SK-N-SH treated with all-trans-retinoic acid at 6 μM for 48 hours (cell line): ENCODE data around the gene ZNF850.

Source experiments
- ATAC-seq: fragments of 200-7000 bp; cut with Tn5 transposase; 3 replicates; pipeline ENCODE4 v1.9.1; 2020; ENCODE audit warnings: mild to moderate bottlenecking, moderate library complexity
- ARNTL ChIP-seq: fragments of 450-650 bp; formaldehyde crosslinking; IDR thresholded peaks from 2 replicates; pipeline ENCODE4 v1.5.0; 2020; ENCODE audit warnings: low read depth, mild to moderate bottlenecking, moderate library complexity, borderline replicate concordance
- BACH2 ChIP-seq: fragments of 250-450 bp; sonication (Bioruptor Pico); IDR thresholded peaks from 2 replicates; pipeline ENCODE4 v1.9.0; 2021; ENCODE audit warnings: mild to moderate bottlenecking, borderline replicate concordance
- CSDC2 ChIP-seq: fragments of 250-450 bp; sonication (Bioruptor Pico); IDR thresholded peaks from 2 replicates; pipeline ENCODE4 v1.5.0; 2020; ENCODE audit warnings: mild to moderate bottlenecking, moderate library complexity
- ESRRG ChIP-seq: fragments of 250-450 bp; sonication (Bioruptor Pico); IDR thresholded peaks from 2 replicates; pipeline ENCODE4 v1.6.1; 2021; ENCODE audit warnings: mild to moderate bottlenecking
- GLIS3 ChIP-seq: fragments of 250-450 bp; sonication (Bioruptor Pico); IDR thresholded peaks from 2 replicates; pipeline ENCODE4 v1.5.0; 2020; ENCODE audit warnings: mild to moderate bottlenecking, moderate library complexity
- OSR1 ChIP-seq: fragments of 250-450 bp; sonication (Bioruptor Pico); IDR thresholded peaks from 2 replicates; pipeline ENCODE4 v1.8.0; 2022; ENCODE audit warnings: moderate library complexity, mild to moderate bottlenecking, inconsistent platforms
- PPARA ChIP-seq: fragments of 250-450 bp; sonication (Bioruptor Pico); IDR thresholded peaks from 2 replicates; pipeline ENCODE4 v1.5.0; 2020; ENCODE audit warnings: mild to moderate bottlenecking, borderline replicate concordance
- SNAI2 ChIP-seq: fragments of 250-450 bp; sonication (Bioruptor Pico); IDR thresholded peaks from 2 replicates; pipeline ENCODE4 v1.5.0; 2020; ENCODE audit warnings: mild to moderate bottlenecking, moderate library complexity
- TCF4 ChIP-seq: fragments of 250-450 bp; sonication (Bioruptor Pico); IDR thresholded peaks from 2 replicates; pipeline ENCODE4 v1.8.0; 2021; ENCODE audit warnings: mild to moderate bottlenecking, moderate library complexity, borderline replicate concordance
- TOX ChIP-seq: fragments of 250-450 bp; sonication (Bioruptor Pico); IDR thresholded peaks from 2 replicates; pipeline ENCODE4 v1.8.0; 2021; ENCODE audit warnings: mild to moderate bottlenecking, moderate library complexity, borderline replicate concordance
- ZC3H10 ChIP-seq: fragments of 250-450 bp; sonication (Bioruptor Pico); IDR thresholded peaks from 2 replicates; pipeline ENCODE4 v1.5.1; 2021; ENCODE audit warnings: mild to moderate bottlenecking, moderate library complexity
- ZFP3 ChIP-seq: fragments of 250-450 bp; sonication (Bioruptor Pico); IDR thresholded peaks from 2 replicates; pipeline ENCODE4 v1.5.0; 2020; ENCODE audit warnings: mild to moderate bottlenecking, moderate library complexity
- ZFP30 ChIP-seq: fragments of 450-650 bp; formaldehyde crosslinking; IDR thresholded peaks from 2 replicates; pipeline ENCODE4 v1.5.0; 2022; ENCODE audit warnings: mild to moderate bottlenecking, moderate library complexity
- ZNF565 ChIP-seq: fragments of 450-650 bp; formaldehyde crosslinking; conservative IDR thresholded peaks from 2 replicates; pipeline ENCODE4 v1.5.0; 2020; ENCODE audit warnings: low read depth, mild to moderate bottlenecking, moderate library complexity
- ZNF8 ChIP-seq: fragments of 450-650 bp; formaldehyde crosslinking; IDR thresholded peaks from 2 replicates; pipeline ENCODE4 v1.5.0; 2020; ENCODE audit warnings: mild to moderate bottlenecking, moderate library complexity
- TF ChIP-seq, protein P1 (sequence below): fragments of 250-450 bp; sonication (Bioruptor Pico); IDR thresholded peaks from 2 replicates; pipeline ENCODE4 v1.5.0; 2020; ENCODE audit warnings: mild to moderate bottlenecking, moderate library complexity
- TF ChIP-seq, protein P2 (sequence below): fragments of 250-450 bp; sonication (Bioruptor Pico); IDR thresholded peaks from 2 replicates; pipeline ENCODE4 v1.8.0; 2021; ENCODE audit warnings: low read depth, mild to moderate bottlenecking, moderate library complexity, borderline replicate concordance
- TF ChIP-seq, protein P3 (sequence below): fragments of 250-450 bp; sonication (Bioruptor Pico); IDR thresholded peaks from 2 replicates; pipeline ENCODE4 v1.5.1; 2021; ENCODE audit warnings: mild to moderate bottlenecking, moderate library complexity
- TF ChIP-seq, protein P4 (sequence below): fragments of 250-450 bp; sonication (Bioruptor Pico); IDR thresholded peaks from 2 replicates; pipeline ENCODE4 v1.8.0; 2020; ENCODE audit warnings: mild to moderate bottlenecking, moderate library complexity, borderline replicate concordance

The ZNF850 gene

DNA sequence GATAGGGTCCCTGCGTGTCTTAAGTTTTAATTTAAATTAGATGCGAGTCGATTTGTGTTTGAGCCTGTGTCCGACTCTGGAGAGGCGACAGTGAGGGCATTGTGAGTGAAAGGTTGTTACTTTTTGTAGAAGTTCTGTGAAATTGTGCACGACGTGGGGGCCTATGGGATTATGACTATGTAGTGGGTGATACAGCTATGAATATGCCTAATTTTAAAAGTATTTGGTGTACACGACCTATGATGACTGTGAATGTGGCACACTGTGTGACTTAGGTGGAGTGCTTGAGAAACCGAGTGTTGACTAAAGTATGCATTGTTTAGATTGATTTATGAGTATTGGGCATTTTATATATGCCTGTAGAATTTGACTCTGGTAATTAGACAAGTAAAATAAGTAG is 84.5 kb downstream of the ZNF850 start (continued):
- TF ChIP-seq ARNTL (CRISPR knock-in tag) (no peak), TOX (CRISPR knock-in tag) (no peak), TCF4 (CRISPR knock-in tag) (no peak), GLIS3 (CRISPR knock-in tag) (no peak), BACH2 (CRISPR knock-in tag) (no peak)

DNA sequence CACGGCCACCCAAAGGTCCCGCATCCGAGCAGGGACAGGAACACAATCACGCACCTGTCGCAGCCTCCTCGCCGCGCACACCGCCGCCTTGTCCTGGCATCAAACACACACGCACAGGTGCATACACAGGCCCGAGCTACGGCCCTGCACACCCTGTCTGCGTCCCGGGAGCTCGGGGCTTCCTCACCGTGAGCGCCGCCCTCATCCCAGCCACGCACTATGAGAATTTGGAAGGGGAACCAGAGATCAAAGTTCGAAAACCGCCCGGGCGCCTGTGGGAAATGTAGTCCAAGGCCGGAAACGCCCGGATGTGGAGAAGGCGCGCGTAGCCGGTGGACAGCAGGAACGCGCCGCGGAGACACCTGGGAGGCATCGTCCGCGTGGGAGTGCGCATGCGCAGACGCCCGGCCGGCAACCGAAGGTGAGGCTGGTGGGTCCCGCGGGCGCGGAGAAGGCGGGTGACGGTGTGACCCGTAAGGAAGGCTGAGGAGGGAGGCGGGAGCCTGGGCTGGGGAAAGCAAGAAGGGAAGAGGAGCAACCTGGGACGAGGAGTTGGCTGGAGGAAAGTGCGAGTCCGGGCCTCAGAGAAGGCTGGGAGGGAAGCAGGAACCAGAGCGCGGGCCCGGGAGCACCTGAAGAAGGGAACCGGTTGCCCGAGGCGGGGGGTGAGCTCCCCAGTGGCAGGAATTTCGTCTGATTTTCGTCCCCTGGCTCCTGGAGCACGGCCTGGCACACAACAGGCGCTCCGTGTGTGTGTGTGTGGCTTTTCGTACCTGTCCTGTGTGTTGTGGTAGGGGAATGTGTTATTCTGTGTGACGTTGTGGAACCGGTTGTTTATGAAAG is 85.2 kb downstream of the ZNF850 start, which contains the start of gene ZNF567:
Gene ZNF567, plus strand, starts transcription at position 399 of the 843 bp plus-strand sequence. CDS start 7,256 bp downstream, outside the sequence.
- TF ChIP-seq ZC3H10 (CRISPR knock-in tag), result no peak
- TF ChIP-seq, protein P1, sequence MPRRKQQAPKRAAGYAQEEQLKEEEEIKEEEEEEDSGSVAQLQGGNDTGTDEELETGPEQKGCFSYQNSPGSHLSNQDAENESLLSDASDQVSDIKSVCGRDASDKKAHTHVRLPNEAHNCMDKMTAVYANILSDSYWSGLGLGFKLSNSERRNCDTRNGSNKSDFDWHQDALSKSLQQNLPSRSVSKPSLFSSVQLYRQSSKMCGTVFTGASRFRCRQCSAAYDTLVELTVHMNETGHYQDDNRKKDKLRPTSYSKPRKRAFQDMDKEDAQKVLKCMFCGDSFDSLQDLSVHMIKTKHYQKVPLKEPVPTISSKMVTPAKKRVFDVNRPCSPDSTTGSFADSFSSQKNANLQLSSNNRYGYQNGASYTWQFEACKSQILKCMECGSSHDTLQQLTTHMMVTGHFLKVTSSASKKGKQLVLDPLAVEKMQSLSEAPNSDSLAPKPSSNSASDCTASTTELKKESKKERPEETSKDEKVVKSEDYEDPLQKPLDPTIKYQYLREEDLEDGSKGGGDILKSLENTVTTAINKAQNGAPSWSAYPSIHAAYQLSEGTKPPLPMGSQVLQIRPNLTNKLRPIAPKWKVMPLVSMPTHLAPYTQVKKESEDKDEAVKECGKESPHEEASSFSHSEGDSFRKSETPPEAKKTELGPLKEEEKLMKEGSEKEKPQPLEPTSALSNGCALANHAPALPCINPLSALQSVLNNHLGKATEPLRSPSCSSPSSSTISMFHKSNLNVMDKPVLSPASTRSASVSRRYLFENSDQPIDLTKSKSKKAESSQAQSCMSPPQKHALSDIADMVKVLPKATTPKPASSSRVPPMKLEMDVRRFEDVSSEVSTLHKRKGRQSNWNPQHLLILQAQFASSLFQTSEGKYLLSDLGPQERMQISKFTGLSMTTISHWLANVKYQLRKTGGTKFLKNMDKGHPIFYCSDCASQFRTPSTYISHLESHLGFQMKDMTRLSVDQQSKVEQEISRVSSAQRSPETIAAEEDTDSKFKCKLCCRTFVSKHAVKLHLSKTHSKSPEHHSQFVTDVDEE (CRISPR knock-in tag), result no peak
- peak; percentile 97 for ATAC-seq

DNA sequence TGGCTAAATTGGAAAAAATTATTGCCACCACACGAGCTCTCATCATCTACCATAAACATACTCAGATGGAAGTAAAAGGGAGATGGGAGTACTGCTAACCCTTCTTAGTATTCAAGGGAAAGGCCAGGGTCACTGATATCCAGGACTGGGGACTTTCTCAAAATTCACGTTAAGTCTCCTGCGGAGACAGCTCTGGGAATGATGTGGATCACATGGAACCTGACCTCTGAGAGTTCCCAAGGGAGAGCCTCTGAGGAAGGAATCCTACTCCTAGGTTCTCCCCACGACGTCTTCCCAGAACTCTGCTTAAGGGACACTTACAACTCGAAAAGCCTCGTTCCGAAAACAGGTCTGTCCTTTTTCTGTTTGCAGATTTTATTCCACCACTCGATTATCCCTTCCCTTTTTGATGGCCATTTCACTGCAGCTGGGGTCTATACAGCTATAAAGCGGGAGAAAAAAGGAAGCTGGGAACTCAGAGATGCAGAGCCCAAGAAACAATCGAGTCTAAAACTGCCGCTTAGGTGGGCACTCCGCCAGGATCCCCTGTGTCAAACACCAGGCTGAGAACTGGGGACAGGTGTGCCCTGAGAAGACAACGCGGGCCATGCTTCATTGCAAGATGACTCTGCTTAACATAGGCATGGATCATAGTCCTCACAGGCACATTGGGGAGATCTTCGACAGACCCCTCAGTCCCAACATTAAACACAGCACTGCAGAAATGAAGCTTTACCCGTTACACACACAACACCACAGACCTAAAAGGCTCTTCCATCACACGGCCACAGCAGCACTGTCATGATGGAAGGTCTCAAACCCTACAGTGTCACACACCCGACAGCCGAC is 86.0 kb downstream of the ZNF850 start:
- peak; percentile 54 for ATAC-seq
- TF ChIP-seq, protein P2, sequence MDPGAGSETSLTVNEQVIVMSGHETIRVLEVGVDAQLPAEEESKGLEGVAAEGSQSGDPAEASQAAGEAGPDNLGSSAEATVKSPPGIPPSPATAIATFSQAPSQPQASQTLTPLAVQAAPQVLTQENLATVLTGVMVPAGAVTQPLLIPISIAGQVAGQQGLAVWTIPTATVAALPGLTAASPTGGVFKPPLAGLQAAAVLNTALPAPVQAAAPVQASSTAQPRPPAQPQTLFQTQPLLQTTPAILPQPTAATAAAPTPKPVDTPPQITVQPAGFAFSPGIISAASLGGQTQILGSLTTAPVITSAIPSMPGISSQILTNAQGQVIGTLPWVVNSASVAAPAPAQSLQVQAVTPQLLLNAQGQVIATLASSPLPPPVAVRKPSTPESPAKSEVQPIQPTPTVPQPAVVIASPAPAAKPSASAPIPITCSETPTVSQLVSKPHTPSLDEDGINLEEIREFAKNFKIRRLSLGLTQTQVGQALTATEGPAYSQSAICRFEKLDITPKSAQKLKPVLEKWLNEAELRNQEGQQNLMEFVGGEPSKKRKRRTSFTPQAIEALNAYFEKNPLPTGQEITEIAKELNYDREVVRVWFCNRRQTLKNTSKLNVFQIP (CRISPR knock-in tag), result no peak
- TF ChIP-seq GLIS3 (CRISPR knock-in tag) (no peak), OSR1 (CRISPR knock-in tag) (no peak), ZC3H10 (CRISPR knock-in tag) (no peak), ZNF565 (CRISPR knock-in tag) (no peak), TCF4 (CRISPR knock-in tag) (no peak)
- TF ChIP-seq, all 23 proteins: peak for 0

DNA sequence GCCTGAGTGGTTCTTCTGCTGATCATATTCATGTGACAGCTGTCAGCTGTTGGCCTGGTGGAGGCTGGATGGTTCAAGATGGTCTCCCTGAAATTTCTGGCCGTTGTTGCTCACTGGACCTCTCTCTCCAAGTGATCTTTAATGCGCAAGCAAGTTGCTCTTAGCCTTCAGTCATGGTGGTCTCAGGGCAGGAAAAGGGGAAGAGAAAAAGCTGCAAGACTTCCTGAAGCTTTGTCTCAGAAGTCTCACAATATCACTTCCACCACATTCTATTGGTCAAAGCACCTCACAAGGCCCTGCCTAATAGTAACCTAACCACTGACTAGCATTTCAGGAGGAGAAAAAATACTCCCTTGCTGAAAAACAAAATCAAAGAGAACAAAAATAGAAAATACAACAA is 86.8 kb downstream of the ZNF850 start:
- TF ChIP-seq, protein P1 (CRISPR knock-in tag), result no peak
- TF ChIP-seq ESRRG (CRISPR knock-in tag), result no peak
- TF ChIP-seq, protein P2 (CRISPR knock-in tag), result no peak
- TF ChIP-seq, protein P3, sequence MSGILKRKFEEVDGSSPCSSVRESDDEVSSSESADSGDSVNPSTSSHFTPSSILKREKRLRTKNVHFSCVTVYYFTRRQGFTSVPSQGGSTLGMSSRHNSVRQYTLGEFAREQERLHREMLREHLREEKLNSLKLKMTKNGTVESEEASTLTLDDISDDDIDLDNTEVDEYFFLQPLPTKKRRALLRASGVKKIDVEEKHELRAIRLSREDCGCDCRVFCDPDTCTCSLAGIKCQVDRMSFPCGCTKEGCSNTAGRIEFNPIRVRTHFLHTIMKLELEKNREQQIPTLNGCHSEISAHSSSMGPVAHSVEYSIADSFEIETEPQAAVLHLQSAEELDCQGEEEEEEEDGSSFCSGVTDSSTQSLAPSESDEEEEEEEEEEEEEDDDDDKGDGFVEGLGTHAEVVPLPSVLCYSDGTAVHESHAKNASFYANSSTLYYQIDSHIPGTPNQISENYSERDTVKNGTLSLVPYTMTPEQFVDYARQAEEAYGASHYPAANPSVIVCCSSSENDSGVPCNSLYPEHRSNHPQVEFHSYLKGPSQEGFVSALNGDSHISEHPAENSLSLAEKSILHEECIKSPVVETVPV (CRISPR knock-in tag), result no peak
- TF ChIP-seq, protein P4, sequence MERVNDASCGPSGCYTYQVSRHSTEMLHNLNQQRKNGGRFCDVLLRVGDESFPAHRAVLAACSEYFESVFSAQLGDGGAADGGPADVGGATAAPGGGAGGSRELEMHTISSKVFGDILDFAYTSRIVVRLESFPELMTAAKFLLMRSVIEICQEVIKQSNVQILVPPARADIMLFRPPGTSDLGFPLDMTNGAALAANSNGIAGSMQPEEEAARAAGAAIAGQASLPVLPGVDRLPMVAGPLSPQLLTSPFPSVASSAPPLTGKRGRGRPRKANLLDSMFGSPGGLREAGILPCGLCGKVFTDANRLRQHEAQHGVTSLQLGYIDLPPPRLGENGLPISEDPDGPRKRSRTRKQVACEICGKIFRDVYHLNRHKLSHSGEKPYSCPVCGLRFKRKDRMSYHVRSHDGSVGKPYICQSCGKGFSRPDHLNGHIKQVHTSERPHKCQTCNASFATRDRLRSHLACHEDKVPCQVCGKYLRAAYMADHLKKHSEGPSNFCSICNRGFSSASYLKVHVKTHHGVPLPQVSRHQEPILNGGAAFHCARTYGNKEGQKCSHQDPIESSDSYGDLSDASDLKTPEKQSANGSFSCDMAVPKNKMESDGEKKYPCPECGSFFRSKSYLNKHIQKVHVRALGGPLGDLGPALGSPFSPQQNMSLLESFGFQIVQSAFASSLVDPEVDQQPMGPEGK, result no peak
- no peak for TF ChIP-seq GLIS3 (CRISPR knock-in tag)
- no peak for TF ChIP-seq ZFP30 (CRISPR knock-in tag)
- TF ChIP-seq ZFP3 (CRISPR knock-in tag), result no peak
- TF ChIP-seq ZNF8 (CRISPR knock-in tag), result no peak
- TF ChIP-seq ARNTL (CRISPR knock-in tag), result no peak
- no peak for TF ChIP-seq CSDC2 (CRISPR knock-in tag)
- no peak for TF ChIP-seq SNAI2 (CRISPR knock-in tag)
- TF ChIP-seq PPARA (CRISPR knock-in tag), result no peak
- no peak for ATAC-seq
